Omental fat pad (tissue), 4 donors: ENCODE data around the gene MIGA1. TPM values are rescaled to one million over a fixed set of nuclear protein-coding genes. Genes with fewer than 3 reads are reported as not detected.

ENCODE experiments used
- ATAC-seq: fragments of 150-250 bp; one replicate; pipeline ENCODE4 v1.9.1; 2016; ENCODE audit warnings: mild to moderate bottlenecking, moderate library complexity; ENCODE audit not compliant: low FRiP score
- DNase-seq: peaks from one replicate; pipeline ENCODE4 v3.0.0-alpha.2; 2019; ENCODE audit warnings: low spot score
- CTCF ChIP-seq, 3 donors: fragments of 450-650 bp; IDR thresholded peaks; one replicate each; pipeline ENCODE4 v1.5.1; 2016 to 2017; ENCODE audit warnings: antibody characterized with exemption in 3 of 3, mild to moderate bottlenecking in 3 of 3, moderate library complexity in 2 of 3
- total RNA-seq, 4 donors: library from RNA; depleted of rRNA; stranded (reverse); fragments of >200 nt; gene quantifications; one replicate each; pipeline ENCODE4 v1.1.0, GENCODE V29; 2016

Gene MIGA1
- total RNA-seq, 4 donors from 2014 or later = 11.9 to 19.7 (median 14.7) TPM

GRCh38 chr1:77874804-77875445, 95.5 kb downstream of the MIGA1 start:
- no peak for TF ChIP-seq CTCF (IDR thresholded peaks at IDR 0.05)
- ATAC-seq (no peak), DNase-seq (no peak)

- no peak for TF ChIP-seq CTCF (IDR thresholded peaks at IDR 0.05)
- ATAC-seq = no peak
Measured at GRCh38 chr1:77876884-77877283, 97.4 kb downstream of the MIGA1 start.

GRCh38 chr1:77881061-77881460, 101.6 kb downstream of the MIGA1 start:
- ATAC-seq = no peak
- DNase-seq = no peak
- TF ChIP-seq CTCF (IDR thresholded peaks at IDR 0.05) = no peak

More at GRCh38 chr1:77876884-77877283, 97.4 kb downstream of the MIGA1 start:
- DNase-seq = no peak

- ATAC-seq = no peak
- no peak for TF ChIP-seq CTCF (IDR thresholded peaks at IDR 0.05)
Measured at GRCh38 chr1:77882411-77882810, 103.0 kb downstream of the MIGA1 start.

GRCh38 chr1:77888081-77888780, 108.8 kb downstream of the MIGA1 start, which contains the start of gene NEXN:
TSS of gene NEXN (plus strand) at chr1:77888624. CDS start at chr1:77916107, 27,483 bp downstream.
- DNase-seq = peak; percentile 42
- no peak for TF ChIP-seq CTCF (IDR thresholded peaks at IDR 0.05)
- peak; percentile 70 for ATAC-seq

More at GRCh38 chr1:77882411-77882810, 103.0 kb downstream of the MIGA1 start:
- DNase-seq = no peak

- no peak for TF ChIP-seq CTCF (IDR thresholded peaks at IDR 0.05)
Measured at GRCh38 chr1:77888781-77889642, 109.6 kb downstream of the MIGA1 start.

More at GRCh38 chr1:77888781-77889642, 109.6 kb downstream of the MIGA1 start:
- no peak for DNase-seq
- peak; percentile 43 for ATAC-seq
